PC-9 (cell line): ENCODE results near the gene CLIP1.

Experiments used
- EZH2 ChIP-seq: fragments of 200-600 bp; sonication (generic); IDR thresholded peaks from 2 replicates; pipeline ENCODE4 v1.8.0; 2017; ENCODE audit warnings: antibody characterized with exemption, low read depth
- TF ChIP-seq, protein P1 (sequence below): fragments of 200-600 bp; sonication (generic); conservative IDR thresholded peaks from 2 replicates; pipeline ENCODE4 v1.6.1; 2017; ENCODE audit warnings: mixed run types, antibody characterized with exemption, mild to moderate bottlenecking, moderate library complexity

GRCh38 chr12:122402264-122402663 lies 20.2 kb downstream of the CLIP1 start:
- TF ChIP-seq EZH2, result no peak
- TF ChIP-seq, protein P1, sequence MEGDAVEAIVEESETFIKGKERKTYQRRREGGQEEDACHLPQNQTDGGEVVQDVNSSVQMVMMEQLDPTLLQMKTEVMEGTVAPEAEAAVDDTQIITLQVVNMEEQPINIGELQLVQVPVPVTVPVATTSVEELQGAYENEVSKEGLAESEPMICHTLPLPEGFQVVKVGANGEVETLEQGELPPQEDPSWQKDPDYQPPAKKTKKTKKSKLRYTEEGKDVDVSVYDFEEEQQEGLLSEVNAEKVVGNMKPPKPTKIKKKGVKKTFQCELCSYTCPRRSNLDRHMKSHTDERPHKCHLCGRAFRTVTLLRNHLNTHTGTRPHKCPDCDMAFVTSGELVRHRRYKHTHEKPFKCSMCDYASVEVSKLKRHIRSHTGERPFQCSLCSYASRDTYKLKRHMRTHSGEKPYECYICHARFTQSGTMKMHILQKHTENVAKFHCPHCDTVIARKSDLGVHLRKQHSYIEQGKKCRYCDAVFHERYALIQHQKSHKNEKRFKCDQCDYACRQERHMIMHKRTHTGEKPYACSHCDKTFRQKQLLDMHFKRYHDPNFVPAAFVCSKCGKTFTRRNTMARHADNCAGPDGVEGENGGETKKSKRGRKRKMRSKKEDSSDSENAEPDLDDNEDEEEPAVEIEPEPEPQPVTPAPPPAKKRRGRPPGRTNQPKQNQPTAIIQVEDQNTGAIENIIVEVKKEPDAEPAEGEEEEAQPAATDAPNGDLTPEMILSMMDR, result no peak
